HL-60 (cell line): ENCODE data around the gene KIF5A.
"Not testable (repeated sequence)": the region's sequence is repeated elsewhere in the genome, so short reads cannot be mapped to it uniquely, and the experiment has no call there.

Experiments
- POLR2AphosphoS5 ChIP-seq: IDR thresholded peaks from 2 replicates; pipeline ENCODE4 v1.6.1; 2012; ENCODE audit warnings: low read depth
- SPI1 ChIP-seq: IDR thresholded peaks from 2 replicates; pipeline ENCODE4 v1.6.1; 2012; ENCODE audit warnings: low read depth, mild to moderate bottlenecking, borderline replicate concordance

DNA sequence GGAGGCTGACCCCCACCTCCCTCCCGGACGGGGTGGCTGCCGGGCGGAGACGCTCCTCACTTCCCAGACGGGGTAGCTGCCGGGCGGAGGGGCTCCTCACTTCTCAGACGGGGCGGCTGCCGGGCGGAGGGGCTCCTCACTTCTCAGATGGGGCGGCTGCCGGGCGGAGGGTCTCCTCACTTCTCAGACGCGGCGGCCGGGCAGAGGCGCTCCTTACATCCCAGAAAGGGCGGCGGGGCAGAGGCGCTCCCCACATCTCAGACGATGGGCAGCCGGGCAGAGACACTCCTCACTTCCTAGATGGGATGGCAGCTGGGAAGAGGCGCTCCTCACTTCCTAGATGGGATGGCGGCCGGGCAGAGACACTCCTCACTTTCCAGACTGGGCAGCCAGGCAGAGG, 42.0 kb upstream of the KIF5A start:
- not testable (repeated sequence) for TF ChIP-seq SPI1, POLR2AphosphoS5
